Measurements from ENCODE around the gene ZNF319. TPM values are rescaled to one million over a fixed set of nuclear protein-coding genes. Genes with fewer than 3 reads are reported as not detected.

ZNF319 gene
- total RNA-seq, 4 donors from 2014 or later, result 4.1 to 12.2 (median 5.1) TPM

DNA sequence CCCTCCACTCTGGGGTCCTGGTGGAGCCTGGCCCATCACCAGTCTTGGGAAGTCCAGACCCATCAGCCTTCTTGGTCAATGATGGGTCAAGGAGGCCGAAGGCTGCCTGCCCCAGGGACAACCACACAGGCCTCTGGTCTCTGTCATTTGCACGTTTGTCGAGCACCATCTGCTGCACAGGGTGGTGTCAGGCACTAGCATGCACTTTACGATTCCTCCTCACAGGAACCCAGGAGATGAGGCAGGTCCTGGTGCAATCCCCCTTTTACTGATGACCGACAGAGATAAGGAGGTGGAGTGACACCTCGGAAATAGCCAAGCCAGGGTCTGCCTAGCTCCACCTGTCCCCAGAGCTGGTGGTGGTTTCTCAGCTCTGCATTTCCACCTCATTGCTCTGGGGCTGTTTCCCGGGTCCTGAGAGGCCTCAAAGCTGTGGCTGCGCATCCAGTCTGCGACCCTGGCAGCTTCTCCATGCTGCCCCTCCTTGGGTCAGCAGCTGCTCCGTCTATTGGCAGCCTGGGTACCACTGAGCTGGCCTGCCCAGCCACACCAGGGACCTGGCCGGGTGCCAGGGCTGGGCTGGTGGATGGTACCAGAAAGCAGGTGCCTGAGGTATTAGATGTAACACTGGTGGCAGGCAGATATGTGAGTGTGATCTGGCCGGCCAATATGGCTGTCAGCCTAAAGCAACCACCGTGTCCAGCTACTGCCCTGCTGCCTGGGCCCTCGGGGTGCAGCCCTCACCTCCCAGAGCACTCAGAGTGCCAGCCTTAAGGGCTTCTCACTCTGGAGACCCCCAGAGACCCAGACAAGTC lies 35.1 kb upstream of the ZNF319 start:
- TF ChIP-seq, protein P1, sequence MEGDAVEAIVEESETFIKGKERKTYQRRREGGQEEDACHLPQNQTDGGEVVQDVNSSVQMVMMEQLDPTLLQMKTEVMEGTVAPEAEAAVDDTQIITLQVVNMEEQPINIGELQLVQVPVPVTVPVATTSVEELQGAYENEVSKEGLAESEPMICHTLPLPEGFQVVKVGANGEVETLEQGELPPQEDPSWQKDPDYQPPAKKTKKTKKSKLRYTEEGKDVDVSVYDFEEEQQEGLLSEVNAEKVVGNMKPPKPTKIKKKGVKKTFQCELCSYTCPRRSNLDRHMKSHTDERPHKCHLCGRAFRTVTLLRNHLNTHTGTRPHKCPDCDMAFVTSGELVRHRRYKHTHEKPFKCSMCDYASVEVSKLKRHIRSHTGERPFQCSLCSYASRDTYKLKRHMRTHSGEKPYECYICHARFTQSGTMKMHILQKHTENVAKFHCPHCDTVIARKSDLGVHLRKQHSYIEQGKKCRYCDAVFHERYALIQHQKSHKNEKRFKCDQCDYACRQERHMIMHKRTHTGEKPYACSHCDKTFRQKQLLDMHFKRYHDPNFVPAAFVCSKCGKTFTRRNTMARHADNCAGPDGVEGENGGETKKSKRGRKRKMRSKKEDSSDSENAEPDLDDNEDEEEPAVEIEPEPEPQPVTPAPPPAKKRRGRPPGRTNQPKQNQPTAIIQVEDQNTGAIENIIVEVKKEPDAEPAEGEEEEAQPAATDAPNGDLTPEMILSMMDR (IDR thresholded peaks at IDR 0.05; ENCODE audit: low read depth), result no peak

DNA sequence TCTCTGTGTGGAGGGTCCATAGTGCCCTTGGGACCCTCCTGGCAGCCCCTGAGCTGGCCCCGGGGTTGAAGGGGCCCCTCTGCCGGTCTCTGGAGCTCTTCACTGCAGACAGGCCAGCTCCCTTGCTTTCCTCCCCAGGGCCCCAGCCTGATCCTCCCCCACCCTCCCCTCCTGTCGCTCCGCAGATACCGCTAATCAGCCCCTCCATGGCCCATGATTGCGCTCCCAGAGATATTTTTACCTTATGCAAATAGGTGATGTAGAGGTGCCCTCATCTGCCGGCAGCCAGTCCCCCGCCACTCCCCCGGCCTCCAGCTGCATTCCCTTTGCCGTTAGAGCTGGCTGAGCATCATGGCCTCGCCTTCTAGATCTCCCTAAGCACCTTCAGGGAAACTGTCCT lies 34.3 kb upstream of the ZNF319 start:
- TF ChIP-seq, protein P1 (IDR thresholded peaks at IDR 0.05; ENCODE audit: low read depth), result no peak

GRCh38 chr16:58034128-58034685 lies 33.7 kb upstream of the ZNF319 start:
- TF ChIP-seq, protein P1 (IDR thresholded peaks at IDR 0.05; ENCODE audit: low read depth), result no peak

DNA sequence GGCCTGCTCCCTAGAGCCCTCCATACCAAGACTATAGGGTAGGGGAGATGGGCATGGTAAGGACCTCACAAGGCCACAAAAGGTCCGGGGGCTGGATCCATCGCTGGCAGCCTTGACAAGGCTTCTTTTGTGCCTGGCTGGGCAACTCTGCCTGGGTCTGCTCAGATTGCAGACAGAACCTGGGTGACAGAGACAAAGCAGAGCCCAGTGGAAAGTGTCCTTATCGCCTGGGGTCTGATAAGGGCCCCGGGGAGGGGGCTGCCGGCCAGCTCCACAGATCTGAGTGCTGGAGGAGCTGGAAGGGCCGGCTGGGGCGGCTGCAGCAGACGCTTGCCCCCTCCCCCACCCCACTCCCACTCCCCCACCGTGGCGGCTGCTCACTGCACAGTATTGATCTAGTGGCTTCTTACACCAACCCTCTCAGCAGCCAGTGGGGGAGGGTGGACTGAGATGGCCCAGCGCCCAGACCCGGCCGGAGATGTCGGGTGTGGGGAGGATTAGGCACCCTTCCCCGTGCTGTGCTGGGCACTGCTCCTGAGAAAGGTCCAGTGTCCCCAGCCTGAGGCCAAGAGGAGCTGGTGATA lies 32.3 kb upstream of the ZNF319 start:
- TF ChIP-seq, protein P1 (IDR thresholded peaks at IDR 0.05; ENCODE audit: low read depth), result no peak

- TF ChIP-seq, protein P1 (IDR thresholded peaks at IDR 0.05; ENCODE audit: low read depth), result no peak
Measured at GRCh38 chr16:58031016-58031800, 30.7 kb upstream of the ZNF319 start.

GRCh38 chr16:58030136-58030840 lies 29.8 kb upstream of the ZNF319 start:
- TF ChIP-seq, protein P1 (IDR thresholded peaks at IDR 0.05; ENCODE audit: low read depth), result no peak

All from subcutaneous adipose tissue (tissue), 4 donors.